Peyer's patch (tissue), 4 donors: ENCODE measurements around the gene RNU6-1.

Experiments
- POLR2A ChIP-seq, 2 donors: fragments of 450-650 bp; IDR thresholded peaks; one replicate each; pipeline ENCODE4 v1.5.1; 2017; ENCODE audit warnings: antibody characterized with exemption in 2 of 2, mild to moderate bottlenecking in 2 of 2, moderate library complexity in 2 of 2
- TF ChIP-seq, protein P1 (sequence below), 6 experiments: fragments of 450-650 bp in 4 of 6; fragments of 200-600 bp in 2 of 6; sonication (generic) in 1 of 6; IDR thresholded peaks; one replicate each; pipeline ENCODE4 v1.5.1; 2017 to 2019; ENCODE audit warnings: antibody characterized with exemption in 6 of 6, mild to moderate bottlenecking in 3 of 6, moderate library complexity in 1 of 6

DNA sequence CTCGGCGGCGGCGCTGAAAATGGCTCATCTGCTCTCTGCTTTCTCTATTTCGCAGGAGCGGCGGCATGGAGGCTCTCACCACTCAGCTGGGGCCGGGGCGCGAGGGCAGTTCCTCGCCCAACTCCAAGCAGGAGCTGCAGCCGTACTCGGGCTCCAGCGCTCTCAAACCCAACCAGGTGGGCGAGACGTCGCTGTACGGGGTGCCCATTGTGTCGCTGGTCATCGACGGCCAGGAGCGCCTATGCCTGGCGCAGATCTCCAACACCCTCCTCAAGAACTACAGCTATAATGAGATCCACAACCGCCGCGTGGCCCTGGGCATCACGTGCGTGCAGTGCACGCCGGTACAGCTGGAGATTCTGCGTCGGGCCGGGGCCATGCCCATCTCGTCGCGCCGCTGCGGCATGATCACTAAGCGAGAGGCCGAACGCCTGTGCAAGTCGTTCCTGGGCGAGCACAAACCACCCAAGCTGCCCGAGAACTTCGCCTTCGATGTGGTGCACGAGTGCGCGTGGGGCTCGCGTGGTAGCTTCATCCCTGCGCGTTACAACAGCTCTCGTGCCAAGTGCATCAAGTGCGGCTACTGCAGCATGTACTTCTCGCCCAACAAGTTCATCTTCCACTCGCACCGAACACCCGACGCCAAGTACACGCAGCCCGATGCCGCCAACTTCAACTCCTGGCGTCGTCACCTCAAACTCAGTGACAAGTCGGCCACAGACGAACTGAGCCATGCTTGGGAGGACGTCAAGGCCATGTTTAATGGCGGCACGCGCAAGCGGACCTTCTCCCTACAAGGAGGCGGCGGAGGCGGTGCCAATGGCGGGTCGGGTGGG is 13.7 kb downstream of the RNU6-1 start:
- TF ChIP-seq, protein P1, sequence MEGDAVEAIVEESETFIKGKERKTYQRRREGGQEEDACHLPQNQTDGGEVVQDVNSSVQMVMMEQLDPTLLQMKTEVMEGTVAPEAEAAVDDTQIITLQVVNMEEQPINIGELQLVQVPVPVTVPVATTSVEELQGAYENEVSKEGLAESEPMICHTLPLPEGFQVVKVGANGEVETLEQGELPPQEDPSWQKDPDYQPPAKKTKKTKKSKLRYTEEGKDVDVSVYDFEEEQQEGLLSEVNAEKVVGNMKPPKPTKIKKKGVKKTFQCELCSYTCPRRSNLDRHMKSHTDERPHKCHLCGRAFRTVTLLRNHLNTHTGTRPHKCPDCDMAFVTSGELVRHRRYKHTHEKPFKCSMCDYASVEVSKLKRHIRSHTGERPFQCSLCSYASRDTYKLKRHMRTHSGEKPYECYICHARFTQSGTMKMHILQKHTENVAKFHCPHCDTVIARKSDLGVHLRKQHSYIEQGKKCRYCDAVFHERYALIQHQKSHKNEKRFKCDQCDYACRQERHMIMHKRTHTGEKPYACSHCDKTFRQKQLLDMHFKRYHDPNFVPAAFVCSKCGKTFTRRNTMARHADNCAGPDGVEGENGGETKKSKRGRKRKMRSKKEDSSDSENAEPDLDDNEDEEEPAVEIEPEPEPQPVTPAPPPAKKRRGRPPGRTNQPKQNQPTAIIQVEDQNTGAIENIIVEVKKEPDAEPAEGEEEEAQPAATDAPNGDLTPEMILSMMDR (IDR thresholded peaks at IDR 0.05), result no peak
- no peak for TF ChIP-seq POLR2A (IDR thresholded peaks at IDR 0.05)
